Astrocyte of the cerebellum (primary cell): ENCODE results near the gene ZDHHC14.
"Not testable (repeated sequence)": the region's sequence is repeated elsewhere in the genome, so short reads cannot be mapped to it uniquely, and the experiment has no call there.

Experiments used
- DNase-seq: peaks from one replicate; pipeline ENCODE4 v3.0.0-alpha.2; 2011; ENCODE audit warnings: low read depth
- H3K4me3 ChIP-seq: 2 replicates; pipeline ENCODE4 v1.5.1; 2011; ENCODE audit warnings: mild to moderate bottlenecking, low read depth, low read length, moderate library complexity
- in situ Hi-C: cut with HindIII; loops from 2 replicates; pipeline ENCODE4 v1.10.0; 2017; ENCODE audit warnings: low sequenced_read_pairs
- TF ChIP-seq, protein P1 (sequence below): IDR thresholded peaks from 2 replicates; pipeline ENCODE4 v1.5.1; 2012; ENCODE audit warnings: low read length, low read depth, moderate library complexity, mild to moderate bottlenecking; ENCODE audit errors: missing control alignments

ZDHHC14 gene

DNA sequence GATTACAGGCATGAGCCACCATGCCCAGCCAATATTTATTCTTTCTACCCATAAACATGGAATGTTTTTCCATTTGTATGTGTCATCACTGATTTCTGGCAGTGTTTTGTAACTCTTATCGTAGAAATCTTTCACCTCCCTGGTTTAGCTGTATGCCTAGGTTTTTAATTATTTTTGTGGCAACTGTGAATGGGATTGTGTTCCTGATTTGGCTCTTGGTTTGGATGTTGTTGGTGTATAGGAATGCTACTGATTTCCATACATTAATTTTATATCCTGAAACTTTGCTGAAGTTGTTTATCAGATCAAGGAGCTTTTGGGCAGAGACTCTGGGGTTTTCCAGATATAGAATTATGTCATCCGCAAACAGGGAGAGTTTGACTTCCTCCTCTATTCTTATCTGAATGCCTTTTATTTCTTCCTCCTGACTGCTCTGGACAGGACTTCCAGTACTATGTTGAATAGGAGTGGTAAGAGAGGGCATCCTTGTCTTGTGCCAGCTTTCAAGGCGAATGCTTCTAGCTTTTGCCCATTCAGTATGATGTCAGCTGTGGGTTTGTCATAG, 198.6 kb downstream of the ZDHHC14 start:
- in situ Hi-C loops = no loop called here
- TF ChIP-seq, protein P1, sequence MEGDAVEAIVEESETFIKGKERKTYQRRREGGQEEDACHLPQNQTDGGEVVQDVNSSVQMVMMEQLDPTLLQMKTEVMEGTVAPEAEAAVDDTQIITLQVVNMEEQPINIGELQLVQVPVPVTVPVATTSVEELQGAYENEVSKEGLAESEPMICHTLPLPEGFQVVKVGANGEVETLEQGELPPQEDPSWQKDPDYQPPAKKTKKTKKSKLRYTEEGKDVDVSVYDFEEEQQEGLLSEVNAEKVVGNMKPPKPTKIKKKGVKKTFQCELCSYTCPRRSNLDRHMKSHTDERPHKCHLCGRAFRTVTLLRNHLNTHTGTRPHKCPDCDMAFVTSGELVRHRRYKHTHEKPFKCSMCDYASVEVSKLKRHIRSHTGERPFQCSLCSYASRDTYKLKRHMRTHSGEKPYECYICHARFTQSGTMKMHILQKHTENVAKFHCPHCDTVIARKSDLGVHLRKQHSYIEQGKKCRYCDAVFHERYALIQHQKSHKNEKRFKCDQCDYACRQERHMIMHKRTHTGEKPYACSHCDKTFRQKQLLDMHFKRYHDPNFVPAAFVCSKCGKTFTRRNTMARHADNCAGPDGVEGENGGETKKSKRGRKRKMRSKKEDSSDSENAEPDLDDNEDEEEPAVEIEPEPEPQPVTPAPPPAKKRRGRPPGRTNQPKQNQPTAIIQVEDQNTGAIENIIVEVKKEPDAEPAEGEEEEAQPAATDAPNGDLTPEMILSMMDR = no peak
- no peak overlapping the region for H3K4me3 ChIP-seq
- DNase-seq = no peak

DNA sequence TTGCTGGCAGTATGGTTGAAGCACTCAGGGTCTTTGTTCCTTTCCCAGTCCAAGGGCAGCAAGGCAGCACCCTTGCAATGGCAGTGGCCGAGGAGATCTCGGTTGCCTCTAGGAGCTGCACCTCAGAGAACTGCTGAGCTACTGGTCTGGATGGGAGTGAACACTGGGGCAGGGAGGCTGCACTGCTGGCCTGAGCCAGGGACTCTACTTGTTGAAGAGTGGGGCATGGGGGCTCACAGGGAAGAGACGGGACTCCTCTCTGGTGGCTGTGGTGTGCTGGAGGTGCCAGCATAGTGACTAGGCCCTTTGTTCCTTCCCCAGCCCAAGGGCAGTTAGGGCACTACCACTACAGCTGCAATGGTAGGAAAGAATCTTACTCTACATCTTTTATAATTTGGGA, 203.0 kb downstream of the ZDHHC14 start:
- in situ Hi-C loops = no loop called here
- TF ChIP-seq, protein P1 = no peak
- no peak for DNase-seq
- H3K4me3 ChIP-seq = no peak overlapping the region

- TF ChIP-seq, protein P1 = no peak
- no peak overlapping the region for H3K4me3 ChIP-seq
- in situ Hi-C loops = no loop called here
- DNase-seq = no peak
Measured at GRCh38 chr6:157585274-157586087, 204.5 kb downstream of the ZDHHC14 start.

DNA sequence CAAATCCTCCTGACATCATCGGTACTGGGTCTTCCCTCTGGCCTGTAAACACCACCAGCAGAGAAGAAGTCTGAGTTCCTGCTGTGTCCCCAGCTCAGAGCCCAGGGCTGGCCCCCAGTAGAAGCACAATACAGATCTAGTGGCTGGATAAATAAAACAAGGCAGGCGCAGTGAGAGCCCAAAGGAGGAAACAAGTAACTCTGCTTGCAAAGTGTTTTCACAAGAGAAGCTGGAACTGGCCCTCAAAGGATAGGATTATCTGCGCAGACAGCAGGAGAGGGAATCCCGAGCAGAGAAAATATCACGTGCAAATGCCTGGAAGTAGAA, 205.1 kb downstream of the ZDHHC14 start:
- in situ Hi-C loops = no loop called here
- TF ChIP-seq, protein P1 = no peak
- no peak overlapping the region for H3K4me3 ChIP-seq
- no peak for DNase-seq

GRCh38 chr6:157586476-157587126, 205.6 kb downstream of the ZDHHC14 start:
- TF ChIP-seq, protein P1 = no peak
- DNase-seq = no peak
- no peak overlapping the region for H3K4me3 ChIP-seq
- in situ Hi-C loops = no loop called here

- H3K4me3 ChIP-seq = no peak overlapping the region
- in situ Hi-C loops = no loop called here
- TF ChIP-seq, protein P1 = no peak
- no peak for DNase-seq
Measured at GRCh38 chr6:157587127-157587926, 206.3 kb downstream of the ZDHHC14 start.

DNA sequence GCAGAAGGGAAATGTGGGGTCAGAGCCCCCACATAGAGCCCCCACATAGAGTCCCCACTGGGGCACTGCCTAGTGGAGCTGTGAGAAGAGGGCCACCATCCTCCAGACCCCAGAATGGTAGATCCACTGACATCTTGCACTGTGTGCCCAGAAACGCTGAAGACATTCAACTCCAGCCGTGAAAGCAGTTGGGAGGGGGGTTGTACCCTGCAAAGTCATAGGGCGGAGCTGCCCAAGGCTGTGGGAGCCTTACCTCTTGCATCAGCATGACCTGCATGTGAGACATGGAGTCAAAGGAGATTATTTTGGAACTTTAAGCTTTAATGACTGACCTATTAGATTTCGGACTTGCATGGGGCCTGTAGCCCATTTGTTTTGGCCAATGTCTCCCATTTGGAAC, 209.7 kb downstream of the ZDHHC14 start:
- in situ Hi-C loops, DNase-seq, H3K4me3 ChIP-seq: not testable (repeated sequence)
